Sigmoid colon (tissue), 4 donors: ENCODE results near the gene PERM1.

Experiments used
- EP300 ChIP-seq, 4 donors: sonication (generic); formaldehyde crosslinking; IDR thresholded peaks; one replicate each; pipeline ENCODE4 v1.6.1; 2017; ENCODE audit warnings: antibody characterized with exemption in 4 of 4
- POLR2AphosphoS5 ChIP-seq, 4 donors: sonication (generic); formaldehyde crosslinking; IDR thresholded peaks; one replicate each; pipeline ENCODE4 v1.6.1; 2017; ENCODE audit warnings: antibody characterized with exemption in 4 of 4

DNA sequence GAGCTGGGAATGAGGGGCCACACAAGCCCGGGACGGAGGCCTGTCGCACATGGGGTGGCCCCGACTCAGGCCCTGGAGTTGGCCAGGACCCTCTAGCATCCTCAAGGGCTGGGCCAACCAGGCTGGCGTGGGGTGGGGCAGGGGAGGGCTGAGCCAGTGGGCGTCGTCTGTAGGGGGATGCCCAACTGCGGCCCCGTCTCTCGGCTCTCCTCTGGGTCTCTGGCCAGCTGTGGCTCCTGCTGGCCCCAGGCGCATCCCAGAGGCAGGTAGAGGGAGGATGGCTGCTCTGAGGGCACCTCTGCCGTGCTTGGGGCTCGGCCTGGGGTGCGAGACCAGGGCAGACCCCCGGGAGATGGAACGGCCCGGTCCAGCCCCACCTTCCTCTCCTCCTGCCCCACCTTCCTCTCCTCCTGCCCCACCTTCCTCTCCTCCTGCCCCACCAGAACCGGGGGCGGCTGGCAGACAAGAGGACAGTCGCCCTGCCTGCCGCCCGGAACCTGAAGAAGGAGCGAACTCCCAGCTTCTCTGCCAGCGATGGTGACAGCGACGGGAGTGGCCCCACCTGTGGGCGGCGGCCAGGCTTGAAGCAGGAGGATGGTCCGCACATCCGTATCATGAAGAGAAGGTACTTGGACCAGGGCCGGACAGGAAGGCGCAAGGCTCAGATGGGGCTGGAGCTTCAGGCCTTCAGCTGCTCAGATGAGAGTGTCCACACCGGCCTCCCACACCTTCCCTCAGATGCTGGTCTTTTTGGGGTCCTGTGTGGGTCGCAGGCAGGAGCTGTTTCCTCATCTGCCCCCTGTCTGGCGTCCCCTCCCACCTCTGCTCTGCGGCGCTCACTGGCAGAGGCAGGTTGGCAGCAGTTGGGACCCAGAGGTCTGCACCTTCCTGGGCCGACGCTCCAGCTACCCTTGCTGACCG is 51.9 kb downstream of the PERM1 start:
- TF ChIP-seq POLR2AphosphoS5 (IDR thresholded peaks at IDR 0.05) (no peak), EP300 (IDR thresholded peaks at IDR 0.05) (no peak)
